Stimulated activated CD8-positive, alpha-beta memory T cell treated with anti-CD3 and anti-CD28 coated beads, Interleukin-7, amount 100 ng/mL, for 24 hours (primary cell): ENCODE measurements around the gene SPC25.

ENCODE experiments used
- DNase-seq: peaks from one replicate; pipeline ENCODE4 v3.0.0-alpha.2; 2020; ENCODE audit warnings: low read depth

The SPC25 gene

DNA sequence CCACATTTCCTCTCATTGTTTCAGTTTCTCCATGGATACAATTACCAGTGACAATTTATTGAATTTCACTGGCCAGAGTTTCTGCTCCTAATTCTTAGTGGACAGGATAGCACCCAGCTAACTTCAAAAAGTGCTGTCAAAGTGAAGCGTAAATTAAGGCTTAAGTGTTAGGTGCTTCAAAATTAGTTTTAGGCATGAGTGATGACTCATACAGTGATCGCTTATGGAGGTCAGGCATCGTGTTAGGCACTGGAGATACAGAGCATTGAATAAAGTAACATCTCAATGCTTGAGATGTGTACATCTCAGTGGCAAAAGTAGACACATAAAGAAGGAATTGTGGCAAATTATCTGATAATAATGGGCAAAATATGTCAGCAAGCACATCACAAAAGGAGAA is 47.0 kb downstream of the SPC25 start:
- DNase-seq: no peak

- DNase-seq: no peak
These were observed 48.8 kb downstream of the SPC25 start for GRCh38 chr2:168841445-168841844.

- DNase-seq: no peak
These were observed 54.3 kb downstream of the SPC25 start for GRCh38 chr2:168835969-168836368.

- no peak for DNase-seq
These were observed 58.6 kb downstream of the SPC25 start for GRCh38 chr2:168831662-168832061.

GRCh38 chr2:168830958-168831357 is 59.3 kb downstream of the SPC25 start:
- DNase-seq: no peak

DNA sequence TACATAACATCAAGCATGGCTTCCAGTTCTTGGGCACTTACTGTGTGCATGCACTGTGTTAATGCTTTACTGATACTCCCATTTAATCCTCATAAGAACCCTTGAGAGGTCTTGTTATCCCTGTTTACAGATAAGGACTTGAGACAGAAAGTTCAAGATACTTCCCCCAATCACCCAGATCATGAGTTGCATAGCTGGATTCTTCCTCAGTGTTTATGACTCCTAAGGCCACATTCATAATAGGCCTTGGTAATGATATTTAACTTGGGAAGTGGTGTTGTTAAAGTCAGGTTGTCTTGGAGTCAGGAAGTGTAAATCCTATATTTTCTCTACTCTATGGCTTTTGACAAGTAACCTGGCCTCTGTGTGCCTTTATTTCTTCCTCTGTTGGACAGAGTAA is 65.1 kb downstream of the SPC25 start:
- no peak for DNase-seq

GRCh38 chr2:168821992-168822391 is 68.2 kb downstream of the SPC25 start:
- DNase-seq: no peak

DNA sequence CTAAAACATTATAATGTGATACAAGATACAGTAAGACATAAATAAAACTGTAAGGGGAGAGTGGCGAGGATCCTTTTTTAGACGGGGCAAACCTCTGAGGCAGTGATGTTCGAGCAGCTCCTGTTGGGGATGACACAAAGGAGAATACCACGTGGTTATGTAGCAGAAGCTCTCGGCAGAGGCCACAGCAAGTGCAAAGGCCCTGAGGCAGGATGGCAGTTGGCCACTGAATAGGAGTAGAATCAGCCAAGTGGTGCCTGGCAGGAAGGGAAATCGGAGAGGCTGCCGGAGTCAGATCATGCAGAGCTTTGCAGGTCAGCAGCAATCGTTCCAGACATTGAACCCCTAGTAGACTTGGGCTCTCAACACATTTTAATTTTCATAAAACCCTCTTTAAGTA is 68.7 kb downstream of the SPC25 start:
- no peak for DNase-seq
